Measurements from ENCODE around the gene KCNJ6.
"Not testable (repeated sequence)": the region's sequence is repeated elsewhere in the genome, so short reads cannot be mapped to it uniquely, and the experiment has no call there.

KCNJ6 gene

GRCh38 chr21:37766129-37766528 is 150.1 kb downstream of the KCNJ6 start:
- Histone ChIP-seq H3K27me3 (peaks cover 3% of the 10 kb centered on the region), H3K27ac (no peak overlapping the region), H3K4me1 (ENCODE audit: control insufficient read depth in 1 of 2, insufficient read depth in 1 of 2, low read depth in 1 of 2, low read length in 1 of 2) (no peaks in the 10 kb centered on the region), H3K4me3 (ENCODE audit: low read depth in 1 of 2, low read length in 1 of 2) (no peak overlapping the region), H3K9me3 (no peaks in the 10 kb centered on the region), H3K36me3 (no peaks in the 10 kb centered on the region)
- TF ChIP-seq CTCF (IDR thresholded peaks at IDR 0.05) = no peak

- H3K36me3 ChIP-seq = no peaks in the 10 kb centered on the region
- peaks cover 3% of the 10 kb centered on the region for H3K27me3 ChIP-seq
- H3K4me3 ChIP-seq (ENCODE audit: low read depth in 1 of 2, low read length in 1 of 2) = no peak overlapping the region
- H3K9me3 ChIP-seq = no peaks in the 10 kb centered on the region
- no peak overlapping the region for H3K27ac ChIP-seq
- TF ChIP-seq CTCF (IDR thresholded peaks at IDR 0.05) = no peak
- no peaks in the 10 kb centered on the region for H3K4me1 ChIP-seq (ENCODE audit: control insufficient read depth in 1 of 2, insufficient read depth in 1 of 2, low read depth in 1 of 2, low read length in 1 of 2)
Measured at GRCh38 chr21:37765221-37765900, 150.9 kb downstream of the KCNJ6 start.

- no peak for TF ChIP-seq CTCF (IDR thresholded peaks at IDR 0.05)
- H3K9me3 ChIP-seq = no peaks in the 10 kb centered on the region
- peaks cover 3% of the 10 kb centered on the region for H3K27me3 ChIP-seq
- no peaks in the 10 kb centered on the region for H3K4me1 ChIP-seq (ENCODE audit: control insufficient read depth in 1 of 2, insufficient read depth in 1 of 2, low read depth in 1 of 2, low read length in 1 of 2)
- no peaks in the 10 kb centered on the region for H3K36me3 ChIP-seq
- H3K4me3 ChIP-seq (ENCODE audit: low read depth in 1 of 2, low read length in 1 of 2) = no peak overlapping the region
- no peak overlapping the region for H3K27ac ChIP-seq
Measured at GRCh38 chr21:37764691-37765090, 151.6 kb downstream of the KCNJ6 start.

- H3K4me3 ChIP-seq (ENCODE audit: low read depth in 1 of 2, low read length in 1 of 2) = no peak overlapping the region
- H3K36me3 ChIP-seq = no peaks in the 10 kb centered on the region
- H3K4me1 ChIP-seq (ENCODE audit: control insufficient read depth in 1 of 2, insufficient read depth in 1 of 2, low read depth in 1 of 2, low read length in 1 of 2) = peaks cover 0 to 5% of the 10 kb centered on the region in 2 experiments
- TF ChIP-seq CTCF (IDR thresholded peaks at IDR 0.05) = no peak
- H3K27ac ChIP-seq = no peak overlapping the region
- H3K27me3 ChIP-seq = no peaks in the 10 kb centered on the region
- H3K9me3 ChIP-seq = no peaks in the 10 kb centered on the region
Measured at GRCh38 chr21:37763298-37763697, 153.0 kb downstream of the KCNJ6 start.

GRCh38 chr21:37762606-37763005 is 153.7 kb downstream of the KCNJ6 start:
- H3K27ac ChIP-seq = no peak overlapping the region
- H3K36me3 ChIP-seq = no peaks in the 10 kb centered on the region
- peaks cover 7% of the 10 kb centered on the region for H3K27me3 ChIP-seq
- peaks cover 0 to 5% of the 10 kb centered on the region in 2 experiments for H3K4me1 ChIP-seq (ENCODE audit: control insufficient read depth in 1 of 2, insufficient read depth in 1 of 2, low read depth in 1 of 2, low read length in 1 of 2)
- no peak overlapping the region for H3K4me3 ChIP-seq (ENCODE audit: low read depth in 1 of 2, low read length in 1 of 2)
- no peak for TF ChIP-seq CTCF (IDR thresholded peaks at IDR 0.05)
- H3K9me3 ChIP-seq = no peaks in the 10 kb centered on the region

GRCh38 chr21:37761406-37761805 is 154.9 kb downstream of the KCNJ6 start:
- H3K27me3 ChIP-seq; H3K4me1 ChIP-seq (ENCODE audit: control insufficient read depth in 1 of 2, insufficient read depth in 1 of 2, low read depth in 1 of 2, low read length in 1 of 2); H3K36me3 ChIP-seq; H3K27ac ChIP-seq; H3K4me3 ChIP-seq (ENCODE audit: low read depth in 1 of 2, low read length in 1 of 2); H3K9me3 ChIP-seq: not testable (repeated sequence)
